GM19351 (cell line): ENCODE results near the gene VILL.
A peak's percentile ranks its signal among the peaks of the same experiment; 100 is the strongest.

ENCODE experiments used
- ATAC-seq: cut with Tn5 transposase; IDR thresholded peaks from one replicate; pipeline ENCODE4 v1.9.1; 2021; ENCODE audit warnings: mild to moderate bottlenecking, moderate library complexity; ENCODE audit not compliant: unreplicated experiment

Gene VILL

DNA sequence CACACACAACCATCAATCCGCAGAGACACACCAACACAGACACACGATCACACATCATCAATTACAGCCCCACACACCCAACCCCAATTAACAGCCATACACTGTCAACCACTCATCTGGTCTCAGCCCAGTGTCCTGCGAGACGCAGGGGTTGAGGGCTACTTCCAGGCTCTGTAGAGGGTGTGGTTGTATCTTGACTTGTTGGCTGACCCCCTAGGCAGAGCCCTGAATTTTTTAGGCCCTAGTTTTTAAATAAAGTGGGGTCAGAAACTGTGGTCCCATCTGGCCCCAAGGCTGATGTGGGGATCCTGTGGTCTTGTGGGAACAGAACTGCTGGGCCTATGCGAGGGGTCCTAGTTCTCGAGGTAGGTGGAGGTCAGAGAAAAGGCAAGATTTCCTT lies 9.2 kb downstream of the VILL start:
- ATAC-seq = no peak

DNA sequence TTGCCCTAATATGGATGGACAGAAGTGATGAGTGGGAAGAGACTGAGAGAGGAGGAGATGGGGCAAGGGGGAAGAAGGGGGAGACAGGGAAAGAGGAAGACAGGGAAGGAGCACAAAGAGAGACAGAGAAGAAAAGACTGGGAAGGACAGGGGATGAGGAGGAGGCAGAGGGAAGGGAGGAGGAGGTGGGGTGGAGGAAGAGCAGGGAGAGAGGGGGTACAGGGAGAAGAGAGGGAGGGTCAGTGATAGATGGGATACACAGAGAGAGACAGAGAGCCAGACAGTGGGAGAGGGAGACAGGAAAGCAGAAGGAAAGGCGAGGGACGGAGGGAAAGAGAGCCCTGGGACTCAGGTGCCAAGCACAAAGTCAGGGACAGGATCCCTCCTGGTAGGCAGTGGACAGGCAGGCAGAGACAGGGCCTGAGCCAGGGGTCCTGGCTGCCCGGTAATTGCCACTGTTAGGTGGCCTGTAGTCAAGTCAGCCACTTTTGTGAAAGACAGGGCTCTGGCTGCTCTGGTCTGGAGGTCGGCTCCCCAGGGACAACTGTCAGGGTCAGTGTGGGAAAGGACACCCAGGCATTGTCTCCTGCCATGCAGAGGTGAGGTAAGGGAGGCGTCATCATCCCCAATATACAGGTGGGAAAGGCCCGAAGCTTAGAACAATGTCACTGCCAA lies 9.8 kb downstream of the VILL start:
- ATAC-seq = no peak

DNA sequence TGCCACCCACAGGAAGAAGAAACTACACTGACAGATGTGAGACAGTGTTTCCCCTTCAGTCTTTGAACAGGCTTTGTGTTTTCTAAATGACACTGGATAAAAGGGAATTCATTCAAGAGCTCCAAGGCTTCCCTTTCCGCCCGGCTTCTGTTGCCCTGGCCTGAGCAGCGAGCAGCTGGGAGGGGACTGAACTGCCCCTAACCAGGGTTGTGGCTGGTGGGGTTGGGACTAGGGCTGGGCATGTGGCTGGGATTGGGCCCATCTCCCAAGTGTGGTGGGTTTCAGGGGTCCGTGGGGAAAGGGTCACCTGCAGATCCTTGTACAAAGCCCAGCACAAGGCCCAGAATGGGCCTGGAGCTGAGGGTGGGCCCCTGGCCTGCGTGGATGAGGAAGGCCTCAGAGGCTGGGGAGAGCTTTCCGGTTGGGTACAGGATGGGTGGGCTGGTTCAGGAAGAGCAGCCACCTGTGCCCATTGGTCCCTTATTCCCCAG lies 10.4 kb downstream of the VILL start:
- ATAC-seq = no peak

DNA sequence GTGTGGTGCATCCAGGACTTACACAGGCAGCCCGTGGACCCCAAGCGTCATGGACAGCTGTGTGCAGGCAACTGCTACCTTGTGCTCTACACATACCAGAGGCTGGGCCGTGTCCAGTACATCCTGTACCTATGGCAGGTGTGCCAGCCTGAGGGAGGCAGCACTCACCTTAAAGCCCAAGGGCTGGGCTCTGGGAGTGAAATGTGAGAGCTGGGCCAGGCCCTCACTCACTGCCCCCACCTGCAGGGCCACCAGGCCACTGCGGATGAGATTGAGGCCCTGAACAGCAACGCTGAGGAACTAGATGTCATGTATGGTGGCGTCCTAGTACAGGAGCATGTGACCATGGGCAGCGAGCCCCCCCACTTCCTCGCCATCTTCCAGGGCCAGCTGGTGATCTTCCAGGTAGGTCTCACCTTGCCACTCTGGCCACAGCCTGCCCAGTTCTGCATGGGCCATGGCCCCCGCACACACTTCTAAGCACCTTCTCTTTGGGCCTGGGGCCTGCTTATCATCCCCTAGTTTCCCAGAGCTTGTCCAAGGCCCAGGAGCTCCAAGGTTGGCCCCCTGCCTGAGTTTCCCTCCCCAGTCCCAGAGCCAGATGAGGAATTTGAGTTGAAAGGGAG lies 11.0 kb downstream of the VILL start:
- ATAC-seq = no peak

DNA sequence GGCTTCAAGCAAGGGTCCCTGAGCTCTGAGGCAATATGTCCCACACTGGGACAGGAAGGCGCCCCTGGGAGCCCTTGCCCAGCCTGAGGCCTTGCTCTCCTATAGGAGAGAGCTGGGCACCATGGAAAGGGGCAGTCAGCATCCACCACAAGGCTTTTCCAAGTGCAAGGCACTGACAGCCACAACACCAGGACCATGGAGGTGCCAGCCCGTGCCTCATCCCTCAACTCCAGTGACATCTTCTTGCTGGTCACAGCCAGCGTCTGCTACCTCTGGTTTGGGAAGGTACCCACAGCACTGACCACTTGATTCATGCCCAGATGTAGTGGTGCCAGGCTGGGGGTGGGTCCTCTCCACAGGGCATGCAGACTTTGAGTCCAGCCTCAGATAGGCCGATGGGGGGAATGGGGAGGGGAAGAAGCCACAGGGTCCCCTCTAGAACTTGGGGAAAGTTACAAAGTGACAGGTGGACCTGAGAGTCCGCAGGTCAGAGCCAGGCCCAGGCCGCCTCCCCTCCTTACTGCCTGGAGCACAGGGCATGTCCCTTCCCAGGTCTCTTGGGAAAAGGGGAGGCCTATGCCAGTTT lies 11.8 kb downstream of the VILL start:
- ATAC-seq = no peak

DNA sequence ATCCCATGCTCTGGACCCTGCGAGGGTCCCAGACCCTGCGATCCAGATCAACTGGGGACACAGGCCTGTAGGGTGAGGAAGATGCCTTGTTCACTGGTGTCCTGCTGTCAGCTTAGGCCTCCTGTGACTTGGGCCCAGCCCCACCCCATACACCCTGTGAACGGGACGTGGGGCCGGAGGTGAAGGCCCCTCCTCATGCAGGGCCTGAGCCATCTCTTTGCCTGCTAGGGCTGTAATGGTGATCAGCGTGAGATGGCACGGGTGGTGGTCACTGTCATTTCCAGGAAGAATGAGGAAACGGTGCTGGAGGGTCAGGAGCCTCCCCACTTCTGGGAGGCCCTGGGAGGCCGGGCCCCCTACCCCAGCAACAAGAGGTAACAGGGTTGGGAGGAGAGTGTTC lies 12.4 kb downstream of the VILL start:
- ATAC-seq = no peak

DNA sequence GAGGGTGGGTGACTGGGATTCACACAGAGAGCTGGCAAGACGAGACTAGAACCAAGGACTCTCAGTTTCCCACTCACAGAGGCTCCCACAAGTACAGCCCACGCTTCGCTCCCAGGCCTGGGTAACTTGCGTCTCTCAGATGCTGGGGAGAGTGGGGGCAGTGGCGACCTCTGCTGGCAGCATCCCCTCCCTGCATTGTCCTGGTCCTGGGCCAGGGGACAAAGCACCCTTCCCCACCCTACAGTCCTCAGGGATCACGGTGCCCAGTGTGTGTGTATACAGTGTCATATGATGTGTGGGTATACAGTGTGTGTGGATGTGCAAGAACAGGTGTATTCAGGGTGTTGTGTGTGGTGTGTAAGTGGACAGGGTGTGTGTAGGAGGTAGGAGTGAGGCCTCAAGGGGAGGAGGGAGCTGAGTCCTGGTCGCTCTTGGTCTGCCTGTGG lies 12.8 kb downstream of the VILL start:
- peak; percentile 40 for ATAC-seq

DNA sequence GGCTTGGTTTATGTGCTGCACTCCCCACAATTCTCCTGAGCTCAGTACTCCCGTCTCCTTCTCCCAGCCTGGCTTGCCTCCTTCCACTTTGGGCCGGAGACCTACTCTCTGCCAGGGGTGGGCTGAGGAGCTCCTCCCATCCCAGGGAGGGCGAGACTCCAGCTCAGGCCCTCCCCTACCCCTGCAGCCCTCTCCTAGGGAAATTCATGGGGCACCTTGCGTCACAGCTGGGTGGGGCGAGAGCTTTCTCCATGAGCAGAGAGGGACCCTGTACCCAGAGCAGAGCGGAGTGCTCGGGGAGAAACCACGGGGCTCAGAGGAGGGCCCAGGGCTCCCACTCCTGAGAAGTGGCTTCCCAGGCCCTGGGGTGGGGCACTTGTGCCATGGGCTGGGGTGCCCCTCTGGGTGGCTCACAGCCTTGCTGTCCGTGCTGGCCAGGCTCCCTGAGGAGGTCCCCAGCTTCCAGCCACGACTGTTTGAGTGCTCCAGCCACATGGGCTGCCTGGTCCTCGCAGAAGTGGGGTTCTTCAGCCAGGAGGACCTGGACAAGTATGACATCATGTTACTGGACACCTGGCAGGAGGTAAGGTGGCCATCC lies 13.3 kb downstream of the VILL start:
- ATAC-seq = no peak

DNA sequence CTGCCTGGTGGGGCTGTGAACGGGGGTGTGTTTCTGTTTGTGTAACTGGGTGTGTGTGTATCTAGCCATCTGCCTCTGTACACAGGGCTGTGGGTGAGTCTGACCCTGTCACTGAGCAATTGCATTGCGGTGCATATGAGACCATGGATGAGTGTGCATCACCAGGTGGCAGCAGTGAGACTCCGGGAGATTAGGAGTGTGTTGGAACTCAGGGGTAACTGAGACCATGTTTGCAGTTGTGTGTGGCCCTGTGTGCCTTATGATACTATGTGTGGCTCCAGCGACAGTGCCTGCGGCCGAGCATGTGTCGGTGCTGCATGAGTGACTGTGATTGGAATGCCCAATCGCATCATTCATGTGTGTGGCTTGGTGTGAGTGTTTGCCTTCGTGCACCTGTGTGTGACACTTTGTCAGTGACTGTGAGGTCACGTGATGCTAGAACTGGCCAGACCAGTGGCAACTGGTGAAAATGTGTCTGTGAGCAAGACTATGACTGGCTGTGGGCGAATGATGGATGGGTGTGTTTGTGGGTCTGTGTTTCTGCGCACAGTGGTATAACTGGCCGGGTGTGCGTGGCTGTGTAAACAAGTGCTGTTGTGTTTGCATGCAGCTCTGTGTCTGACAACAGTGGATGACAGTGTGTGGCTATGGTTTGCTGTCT lies 14.0 kb downstream of the VILL start:
- no peak for ATAC-seq

DNA sequence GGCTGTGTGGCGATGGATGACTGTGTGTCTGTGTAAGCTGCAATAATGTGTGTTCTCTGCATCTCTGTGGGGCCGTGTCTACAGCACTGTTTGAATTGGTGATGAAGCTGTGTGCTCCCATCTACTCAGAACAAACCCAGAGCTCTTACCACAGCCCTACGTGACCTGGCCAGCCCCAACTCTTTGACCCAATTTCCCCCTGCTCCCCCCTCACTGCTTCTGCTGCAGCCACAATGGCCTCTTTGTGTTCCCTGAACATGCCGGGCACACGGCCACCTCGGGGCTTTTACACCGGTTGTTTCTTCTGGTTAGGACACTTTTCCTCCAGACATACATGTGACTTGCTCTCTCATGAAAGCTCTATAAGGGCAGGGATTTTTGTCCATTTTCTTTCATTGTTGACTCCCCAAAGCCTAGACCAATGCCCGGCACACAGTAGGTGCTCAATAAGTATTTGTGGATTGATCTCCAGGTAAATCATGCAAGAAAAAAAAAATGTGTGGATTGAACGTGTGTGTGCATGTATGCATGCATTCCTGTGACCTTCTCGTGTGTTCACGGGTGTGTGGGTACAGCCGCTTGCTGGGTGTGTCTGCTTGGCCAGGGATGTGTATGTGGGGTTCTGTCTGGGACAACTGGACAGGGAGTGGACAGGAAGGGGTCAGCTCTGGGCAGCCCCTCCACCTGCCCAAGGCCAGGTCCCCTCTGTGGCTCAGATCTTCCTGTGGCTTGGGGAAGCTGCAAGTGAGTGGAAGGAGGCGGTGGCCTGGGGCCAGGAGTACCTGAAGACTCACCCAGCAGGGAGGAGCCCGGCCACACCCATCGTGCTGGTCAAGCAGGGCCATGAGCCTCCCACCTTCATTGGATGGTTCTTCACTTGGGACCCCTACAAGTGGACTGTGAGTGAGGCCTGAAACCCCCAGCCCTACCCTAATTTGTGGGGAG lies 14.8 kb downstream of the VILL start:
- no peak for ATAC-seq

DNA sequence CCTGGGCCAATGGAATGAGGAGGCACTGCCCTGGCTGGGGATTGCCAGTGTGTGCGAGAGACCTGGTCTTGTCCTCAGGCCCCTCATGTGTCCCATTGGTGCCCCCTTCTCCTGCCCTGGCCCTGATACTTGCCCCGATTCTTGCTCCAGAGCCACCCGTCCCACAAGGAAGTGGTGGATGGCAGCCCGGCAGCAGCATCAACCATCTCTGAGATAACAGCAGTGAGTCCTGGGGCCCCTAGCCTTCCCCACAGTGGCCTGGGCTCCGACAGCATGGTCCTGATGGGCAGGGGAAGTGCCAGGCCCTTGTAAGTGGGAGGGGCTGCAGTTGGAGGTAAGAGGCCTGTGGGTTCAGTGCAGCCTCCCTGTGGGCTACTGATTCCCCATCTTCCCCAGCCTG lies 15.4 kb downstream of the VILL start:
- ATAC-seq = no peak

DNA sequence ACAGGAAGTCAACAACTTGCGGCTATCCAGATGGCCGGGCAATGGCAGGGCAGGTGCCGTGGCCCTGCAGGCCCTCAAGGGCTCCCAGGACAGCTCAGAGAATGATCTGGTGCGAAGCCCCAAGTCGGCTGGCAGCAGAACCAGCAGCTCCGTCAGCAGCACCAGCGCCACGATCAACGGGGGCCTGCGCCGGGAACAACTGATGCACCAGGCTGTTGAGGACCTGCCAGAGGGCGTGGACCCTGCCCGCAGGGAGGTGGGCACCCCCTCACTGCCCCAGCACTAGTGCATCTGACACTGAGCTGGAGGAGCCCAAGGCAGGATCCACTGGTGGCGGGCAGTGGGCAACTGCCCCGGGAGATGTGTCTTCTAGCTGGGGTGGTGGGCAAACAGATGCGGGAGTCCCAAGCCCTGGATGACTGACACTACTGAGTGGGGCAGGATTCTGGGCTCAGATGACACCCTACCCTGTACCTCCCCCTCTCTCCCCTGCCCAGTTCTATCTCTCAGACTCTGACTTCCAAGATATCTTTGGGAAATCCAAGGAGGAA lies 15.9 kb downstream of the VILL start:
- ATAC-seq = no peak

DNA sequence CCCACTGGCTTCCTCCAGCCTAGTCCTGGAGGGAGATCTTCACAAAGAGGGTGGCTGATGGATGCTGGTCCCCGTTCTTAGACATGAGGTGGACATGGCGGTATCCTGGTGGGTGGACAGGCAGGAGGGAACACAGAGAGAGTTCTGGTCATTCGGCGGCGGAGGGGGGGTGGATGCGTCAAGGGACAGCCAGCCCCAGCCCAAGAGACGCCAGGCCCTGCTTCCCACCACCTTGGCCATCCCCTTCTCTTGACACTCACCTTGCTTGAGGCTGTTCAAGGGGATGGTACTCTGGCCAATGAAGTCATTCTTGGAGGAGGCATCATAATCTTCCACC lies 17.1 kb downstream of the VILL start:
- ATAC-seq = no peak

DNA sequence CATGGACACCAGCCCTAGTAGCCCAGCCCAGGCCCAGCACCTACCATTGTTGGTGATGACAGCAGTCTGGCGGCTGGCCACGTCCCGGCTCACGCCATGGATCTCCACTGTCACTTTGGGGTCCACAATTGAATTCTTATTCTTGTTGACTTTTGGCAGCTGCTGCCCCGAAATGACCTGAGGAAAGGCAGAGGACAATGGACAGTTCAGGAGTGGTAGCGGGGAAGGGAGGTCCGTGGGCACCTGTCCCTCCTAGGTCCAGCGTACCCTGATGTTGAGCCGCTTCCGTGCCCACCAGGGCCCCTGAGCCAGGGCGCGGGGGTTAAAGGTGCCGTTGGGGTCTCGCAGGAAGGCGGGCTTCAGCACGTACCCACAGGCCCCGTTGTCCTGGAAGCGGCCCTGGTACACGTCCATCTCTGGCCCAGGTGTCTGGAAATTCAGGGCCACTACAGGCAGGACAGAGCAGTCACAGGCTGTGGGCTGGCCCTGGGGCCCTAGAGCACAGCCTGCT lies 17.7 kb downstream of the VILL start:
- ATAC-seq = no peak

DNA sequence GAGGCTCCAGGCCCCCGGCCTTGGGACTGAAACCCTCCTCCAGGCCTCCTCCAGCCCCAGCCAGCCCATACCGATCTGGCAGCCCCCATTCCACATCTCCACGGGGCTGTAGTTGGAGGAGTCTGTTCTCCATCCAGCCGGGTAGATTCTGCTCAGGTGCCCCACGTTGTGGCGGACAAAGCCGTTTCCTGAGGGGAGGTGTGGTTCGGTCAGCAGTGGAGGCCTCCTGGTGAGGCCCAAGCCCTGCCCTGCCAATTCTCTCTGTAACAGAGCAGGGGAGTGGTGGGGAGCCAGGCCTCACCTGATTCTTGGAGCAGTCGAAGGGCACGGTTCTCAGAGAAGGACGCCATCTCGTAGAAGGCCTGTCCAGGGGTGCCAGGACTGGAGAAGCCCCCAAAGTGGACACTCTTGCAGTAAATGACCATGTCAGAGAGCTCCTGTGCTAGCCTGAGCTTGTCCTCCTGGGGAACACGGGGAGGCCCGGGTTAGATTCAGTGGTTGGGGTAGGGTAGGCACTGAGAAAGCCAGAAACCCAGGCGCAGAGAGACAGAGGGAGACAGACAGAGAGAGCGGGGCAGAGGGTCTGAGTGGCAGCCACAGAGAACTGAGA lies 18.5 kb downstream of the VILL start:
- ATAC-seq = no peak

DNA sequence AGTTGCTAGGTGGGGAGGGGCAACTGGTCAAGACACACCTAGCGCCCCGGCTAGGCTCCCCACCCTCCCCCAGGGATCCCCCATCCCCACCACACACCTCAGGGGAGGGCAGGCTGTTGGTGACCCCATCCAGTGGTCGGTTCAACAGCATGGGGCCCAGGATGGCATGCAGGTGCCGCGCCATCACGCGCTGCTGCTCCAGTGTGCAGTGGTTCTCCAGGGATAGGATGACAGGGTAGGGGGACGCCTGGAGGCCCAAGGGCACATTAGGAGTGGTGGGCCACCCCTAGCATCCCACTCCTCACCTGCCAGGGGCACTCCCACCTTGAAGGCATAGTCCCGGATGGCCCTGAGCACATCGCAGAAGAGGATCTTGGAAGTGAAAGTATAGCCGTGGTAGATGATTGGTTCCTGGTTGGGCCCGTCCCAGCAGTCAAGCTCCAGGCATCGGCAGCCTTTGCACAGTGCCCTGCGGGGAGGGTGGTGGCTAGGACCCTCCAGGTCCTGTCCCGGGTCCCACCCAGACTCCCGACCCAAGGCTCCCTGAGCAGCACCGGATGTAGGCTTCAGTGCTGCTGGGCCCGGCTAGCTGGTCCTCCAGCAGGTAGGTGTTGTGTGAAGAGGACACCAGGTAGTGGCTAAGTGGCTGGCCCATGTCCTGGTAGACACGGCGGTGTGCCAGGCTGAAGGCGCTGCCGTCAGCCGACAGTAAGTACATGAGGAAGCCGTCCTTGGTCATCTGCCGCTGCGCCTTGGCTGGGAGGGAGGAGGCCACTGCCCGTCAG lies 19.4 kb downstream of the VILL start:
- no peak for ATAC-seq

DNA sequence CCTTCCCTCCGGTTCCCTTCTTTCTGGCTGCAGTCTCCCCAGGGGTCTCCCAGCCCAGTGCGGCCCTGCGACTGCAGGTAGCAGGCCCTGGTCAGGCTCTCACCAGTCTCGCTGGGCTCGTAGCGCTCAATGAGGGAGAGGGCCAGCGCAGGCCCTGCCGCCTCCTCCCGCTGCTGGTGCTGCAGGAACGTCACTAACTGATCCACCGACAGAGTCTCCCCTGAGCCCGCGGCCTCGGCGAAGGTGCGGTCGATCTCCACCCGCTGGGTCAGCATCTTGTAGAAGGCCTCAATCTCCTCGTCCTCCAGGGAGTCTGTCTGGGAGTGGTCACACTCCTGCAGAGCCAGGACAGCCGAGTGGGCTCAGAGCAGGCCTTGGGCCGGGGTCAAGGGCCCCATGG lies 20.5 kb downstream of the VILL start:
- ATAC-seq = no peak

DNA sequence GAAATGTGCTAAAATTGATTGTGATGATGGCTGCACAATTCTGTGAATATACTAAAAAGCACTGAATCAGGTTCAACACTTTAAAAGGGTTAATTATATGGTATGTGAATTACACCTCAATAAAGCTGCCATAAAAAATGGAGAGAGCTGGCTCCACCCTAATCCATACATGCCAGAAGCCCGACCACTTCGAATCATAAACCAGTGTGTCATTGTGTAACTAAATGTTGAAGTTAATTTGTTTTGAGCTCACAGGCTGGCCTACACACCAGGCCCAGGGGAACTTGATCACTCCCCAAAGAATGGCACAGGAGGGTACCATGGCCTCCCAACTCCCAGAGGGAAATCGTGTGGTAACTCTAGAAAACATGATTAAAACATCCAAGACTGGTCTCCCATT lies 24.9 kb downstream of the VILL start:
- ATAC-seq = no peak

DNA sequence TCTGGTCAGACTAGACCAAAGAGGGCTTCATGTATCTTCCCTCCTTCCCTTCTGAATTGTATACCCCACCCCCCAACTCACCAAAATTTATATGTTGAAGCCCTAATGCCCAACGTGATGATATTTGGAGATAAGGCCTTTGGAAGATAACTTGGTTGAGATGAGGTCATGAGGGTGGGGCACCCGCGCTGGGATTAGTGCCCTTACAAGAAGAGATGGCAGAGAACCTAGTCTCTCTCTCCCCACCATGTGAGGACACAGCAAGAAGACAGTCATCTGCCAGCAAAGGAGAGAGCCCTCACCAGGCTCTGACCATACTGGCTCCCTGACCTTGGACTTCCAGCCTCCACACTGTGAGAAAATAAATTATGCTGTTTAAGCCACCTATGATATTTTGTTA lies 25.4 kb downstream of the VILL start:
- ATAC-seq = no peak
